DOHH2 (cell line): ENCODE data around the gene HLCS.

Source experiments
- CTCF ChIP-seq: fragments of 200-600 bp; sonication (generic); IDR thresholded peaks from one replicate; pipeline ENCODE4 v1.5.1; 2014; ENCODE audit warnings: antibody characterized with exemption, mild to moderate bottlenecking, low read depth, low read length; ENCODE audit not compliant: poor library complexity, severe bottlenecking
- EZH2phosphoT487 ChIP-seq: fragments of 200-600 bp; sonication (generic); IDR thresholded peaks from 2 replicates; pipeline ENCODE4 v1.6.1; 2017; ENCODE audit warnings: borderline replicate concordance, mild to moderate bottlenecking, antibody characterized with exemption, low read length, moderate library complexity, mixed read lengths

GRCh38 chr21:36754241-36754898, 212.1 kb downstream of the HLCS start:
- TF ChIP-seq CTCF (no peak), EZH2phosphoT487 (no peak)
